ENCODE results near the gene EML1.

The EML1 gene

DNA sequence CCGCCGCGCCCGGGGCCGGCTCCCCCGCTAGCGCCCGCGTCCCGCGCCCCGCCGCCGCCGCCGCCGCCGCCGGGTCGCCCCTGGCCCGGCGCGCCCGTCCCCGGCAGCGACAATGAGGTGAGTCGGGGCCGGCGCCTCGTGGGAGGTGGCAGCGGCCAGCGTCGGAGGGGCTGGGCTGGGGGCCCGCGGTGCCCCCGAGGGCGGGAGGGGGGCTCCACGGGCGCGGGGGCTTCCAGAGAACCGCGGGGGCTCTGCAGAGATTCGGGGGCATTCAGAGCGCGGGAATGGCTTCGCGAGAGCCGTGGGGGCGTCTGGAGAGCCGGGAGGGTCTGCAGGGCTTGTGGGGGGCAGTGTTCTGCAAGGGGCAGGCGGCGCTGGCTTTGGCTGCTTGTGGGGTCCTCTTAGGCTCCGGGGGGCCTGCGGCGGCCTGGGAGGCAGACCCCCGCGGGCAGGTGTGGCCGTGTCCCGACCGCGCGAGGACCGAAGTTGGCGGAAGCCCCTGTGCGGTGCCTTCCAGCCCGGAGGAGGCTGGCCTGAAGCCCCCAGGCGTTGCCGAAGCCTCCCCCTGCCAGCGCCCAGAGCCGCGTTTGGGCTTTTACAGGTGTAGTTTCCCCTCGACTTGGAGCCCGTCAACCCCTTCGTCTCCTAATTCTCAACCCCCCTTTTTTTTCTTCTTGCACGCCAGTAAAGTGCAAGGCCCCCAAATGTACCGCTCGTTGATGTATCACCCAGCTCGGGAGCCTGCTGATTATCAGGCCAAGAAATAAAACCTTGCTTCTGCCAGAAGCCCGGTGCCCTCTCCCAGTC lies 178.9 kb downstream of the EML1 start:
- no peak for DNase-seq

DNA sequence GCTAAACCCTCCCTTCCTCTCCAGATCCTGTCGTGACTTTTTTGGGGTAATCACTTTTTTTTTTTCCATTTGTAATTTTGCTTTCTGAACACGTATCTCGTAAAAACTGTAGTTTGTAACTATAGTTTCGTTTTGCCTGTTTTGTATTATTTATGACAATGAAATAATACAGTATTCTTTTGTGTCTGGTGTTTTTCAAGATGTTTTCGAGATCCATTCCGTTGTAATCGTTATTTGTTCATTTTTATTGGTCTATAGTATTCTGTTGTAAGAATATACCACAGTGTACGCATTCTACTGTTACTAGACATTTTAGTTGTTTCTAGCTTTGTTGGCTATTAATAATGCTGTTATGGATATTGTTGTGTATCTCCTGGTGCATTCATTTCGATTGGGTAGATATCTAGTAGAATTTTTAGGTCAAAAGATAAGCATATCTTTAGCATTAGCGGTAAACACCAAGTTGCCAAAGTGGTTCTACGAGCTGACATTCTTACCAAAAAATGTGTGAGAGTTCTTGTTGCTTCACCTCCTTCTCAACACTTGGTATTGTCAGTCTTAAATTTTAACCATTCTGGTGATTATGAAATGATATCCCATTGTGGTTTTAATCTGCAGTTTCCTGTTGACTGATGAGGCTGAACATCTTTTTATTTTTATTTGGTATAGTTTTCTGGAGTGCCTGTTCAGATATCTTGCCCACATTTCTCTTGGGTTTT lies 179.7 kb downstream of the EML1 start:
- DNase-seq: no peak

GRCh38 chr14:99975190-99975589 lies 182.0 kb downstream of the EML1 start:
- DNase-seq: no peak

DNA sequence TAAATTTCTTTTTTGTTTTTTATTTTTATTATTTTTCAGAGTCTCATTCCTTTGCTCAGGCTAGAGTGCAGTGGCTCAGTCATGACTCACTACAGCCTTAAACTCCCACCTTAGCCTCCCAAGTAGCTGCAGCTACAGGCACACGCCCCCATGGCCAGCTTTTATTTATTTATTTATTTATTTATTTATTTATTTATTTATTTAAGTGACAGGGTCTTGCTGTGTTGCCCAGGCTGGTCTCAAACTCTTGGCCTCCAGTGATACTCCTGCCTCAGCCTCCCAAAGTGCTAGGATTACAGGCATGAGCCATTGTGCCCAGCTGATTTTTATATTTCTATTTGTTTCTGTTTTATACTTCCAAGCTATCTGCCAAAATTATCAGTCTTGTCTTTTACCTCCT lies 182.8 kb downstream of the EML1 start:
- DNase-seq: no peak

DNA sequence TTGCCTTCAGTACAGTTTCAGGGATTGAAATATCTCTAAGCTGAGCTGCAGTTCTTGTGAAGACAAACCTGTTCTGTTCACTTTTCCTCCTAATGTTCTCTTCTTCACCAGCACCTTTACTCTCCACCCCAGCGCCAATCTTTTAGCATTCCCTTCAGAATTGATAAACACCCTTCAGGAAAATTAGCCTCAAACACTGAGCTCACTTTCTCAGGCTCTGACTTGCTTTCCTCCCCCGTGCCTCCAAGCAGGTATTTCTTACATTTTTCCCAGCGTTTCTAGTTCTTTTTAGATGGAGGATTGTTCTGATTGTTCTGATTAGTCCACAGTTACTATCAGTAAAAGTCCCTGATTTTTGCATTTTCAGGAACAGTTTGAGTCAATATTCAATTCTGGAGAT lies 183.5 kb downstream of the EML1 start:
- DNase-seq: no peak

DNA sequence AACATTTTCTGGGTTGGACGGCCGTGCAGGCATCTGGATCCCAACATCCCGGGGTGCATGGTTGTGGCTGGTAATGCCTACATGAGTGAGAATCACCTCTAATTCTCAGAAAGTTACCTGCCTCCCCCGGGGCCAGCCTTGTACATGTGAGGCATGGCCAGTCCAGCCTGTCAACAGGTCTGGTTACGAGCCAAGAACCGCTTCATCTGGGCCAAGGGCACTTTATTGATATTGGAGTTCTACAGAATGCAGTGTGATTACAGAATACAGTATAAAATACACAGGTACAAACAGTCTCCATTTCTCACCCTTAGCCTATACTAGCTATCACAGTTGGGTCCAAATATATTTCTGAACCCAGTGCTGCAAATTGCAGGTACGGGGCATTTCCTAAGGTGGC lies 187.1 kb downstream of the EML1 start:
- DNase-seq: no peak

- no peak for DNase-seq
Measured at GRCh38 chr14:99981806-99982205, 188.6 kb downstream of the EML1 start.

DNA sequence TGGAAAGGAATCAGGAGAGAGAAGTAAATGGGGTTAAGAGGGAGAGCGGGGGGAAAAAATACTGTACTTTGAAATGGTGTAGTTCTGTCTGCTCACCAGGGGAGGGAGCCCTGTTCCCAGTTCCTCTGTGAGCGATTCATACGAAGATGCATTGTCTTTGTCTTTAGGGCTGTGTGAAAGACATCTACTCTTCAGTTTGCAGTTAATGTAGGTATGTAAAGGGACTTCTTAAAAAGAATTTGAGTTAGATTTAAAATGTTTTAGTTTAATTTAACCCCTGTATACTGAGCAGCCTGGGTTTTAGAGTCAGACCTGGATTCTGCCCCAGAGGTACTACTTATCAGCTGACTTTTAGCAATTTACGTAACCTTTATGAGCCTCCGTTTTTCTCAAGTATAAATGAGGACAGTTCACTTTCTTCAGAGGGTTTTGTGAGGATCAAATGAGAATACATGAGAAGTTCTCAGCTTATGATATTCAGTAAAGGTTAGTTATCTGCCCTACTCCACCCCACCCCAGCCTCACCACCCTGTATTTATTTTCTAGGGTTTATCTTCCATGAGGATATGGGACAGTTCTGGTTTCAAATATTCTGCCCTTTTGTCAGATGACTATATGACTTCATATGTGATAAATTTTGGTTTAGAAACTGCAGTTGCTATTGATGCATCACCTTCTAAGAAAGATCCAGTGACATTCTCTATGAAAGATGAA lies 189.5 kb downstream of the EML1 start:
- DNase-seq: peak; percentile 63

GRCh38 chr14:99983251-99984015 lies 190.2 kb downstream of the EML1 start:
- no peak for DNase-seq

DNA sequence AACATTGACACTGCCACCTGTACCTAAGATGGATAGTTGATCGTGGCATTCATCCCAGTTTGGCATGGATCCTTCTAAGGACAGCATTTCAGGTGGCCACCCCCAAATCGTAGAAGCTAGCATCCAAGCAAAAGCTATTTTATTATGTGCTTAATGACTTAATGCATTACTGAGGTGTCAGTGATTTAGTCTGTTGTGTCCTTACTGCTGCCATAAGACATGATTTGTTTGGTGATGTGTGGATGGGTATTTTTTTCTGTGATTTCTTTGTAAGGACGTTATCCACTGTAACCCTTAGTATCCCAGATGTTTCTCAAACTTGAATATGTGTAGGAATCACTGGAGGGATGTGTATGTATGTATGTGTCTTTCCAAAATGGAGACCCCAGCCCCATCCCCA lies 190.8 kb downstream of the EML1 start:
- no peak for DNase-seq

DNA sequence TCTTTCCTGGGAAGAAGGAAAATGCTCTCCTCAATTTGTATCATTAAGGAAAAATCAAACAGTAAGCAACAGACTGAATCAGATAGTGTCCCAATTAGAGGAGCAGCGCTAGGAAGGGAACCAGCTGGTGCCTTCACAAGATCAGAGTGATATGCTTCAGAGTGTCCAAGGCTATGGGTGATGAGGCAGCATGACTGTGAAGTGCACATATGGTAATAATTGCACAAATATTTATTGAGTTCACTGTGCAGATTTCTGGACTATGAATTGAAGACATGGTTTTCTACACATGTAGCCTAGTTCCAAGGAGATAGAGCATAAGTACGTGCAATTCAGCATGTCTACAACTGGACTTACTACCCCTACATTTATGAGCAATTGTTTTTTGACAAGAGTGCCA lies 193.2 kb downstream of the EML1 start:
- DNase-seq: no peak

DNA sequence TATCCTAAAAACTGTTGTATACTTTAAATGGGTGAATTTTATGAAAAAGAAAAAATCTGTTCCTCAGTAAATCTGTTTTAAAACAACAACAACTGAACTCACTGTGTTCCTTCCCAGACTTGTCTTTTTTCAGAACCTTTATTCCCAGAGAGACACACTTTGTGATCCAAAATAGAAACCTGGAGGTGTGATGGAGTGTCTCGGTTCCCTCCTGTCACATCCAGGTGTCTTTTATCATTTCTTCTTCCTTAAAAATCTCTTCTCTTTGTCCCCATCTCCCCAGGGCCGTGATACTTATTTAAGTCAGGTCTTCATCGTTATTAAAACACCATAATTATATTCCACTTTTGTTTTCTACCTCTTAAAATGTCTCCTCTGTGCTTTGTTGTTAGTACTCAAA lies 195.8 kb downstream of the EML1 start:
- DNase-seq: no peak

- DNase-seq: no peak
Measured at GRCh38 chr14:99990268-99991170, 197.3 kb downstream of the EML1 start.

DNA sequence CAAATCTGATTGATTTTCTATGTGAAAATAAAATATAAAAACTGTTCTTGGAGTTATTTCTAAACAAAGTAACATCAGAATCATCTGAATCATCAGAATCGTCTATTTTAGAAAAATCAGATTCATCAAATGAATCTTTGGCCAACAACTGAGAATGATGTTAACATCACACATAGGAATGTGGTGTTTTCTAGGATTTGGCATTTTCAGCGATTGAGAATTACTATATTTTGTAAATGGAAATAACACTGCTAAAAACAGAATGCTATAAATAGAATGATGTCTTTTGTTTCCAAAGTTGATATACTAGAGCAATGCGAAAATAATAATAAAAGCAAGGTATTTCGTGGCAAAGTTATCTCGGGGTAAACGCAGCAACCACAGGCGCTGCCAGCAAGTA lies 198.1 kb downstream of the EML1 start:
- no peak for DNase-seq

Data from CD4-positive, alpha-beta T cell treated with Interferon gamma for 1 hour (primary cell).